ENCODE results near the gene BAG1.

BAG1 gene

GRCh38 chr9:33264473-33265177 lies at the start of gene BAG1, which contains the start of gene CHMP5:
TSS of gene BAG1 (minus strand) at chr9:33264708.
TSS of gene CHMP5 (plus strand) at chr9:33265049. CDS start at chr9:33265079, 30 bp downstream.
- peak; percentile 100 for DNase-seq

- no peak for DNase-seq
Measured at GRCh38 chr9:33311953-33312352, 47.4 kb upstream of the BAG1 start.

GRCh38 chr9:33310748-33311147 lies 46.2 kb upstream of the BAG1 start:
- no peak for DNase-seq

GRCh38 chr9:33309903-33310302 lies 45.4 kb upstream of the BAG1 start:
- DNase-seq: no peak

GRCh38 chr9:33307067-33307466 lies 42.6 kb upstream of the BAG1 start:
- DNase-seq: no peak

GRCh38 chr9:33306037-33306436 lies 41.5 kb upstream of the BAG1 start:
- no peak for DNase-seq

GRCh38 chr9:33304362-33304761 lies 39.9 kb upstream of the BAG1 start:
- DNase-seq: no peak

GRCh38 chr9:33300546-33300945 lies 36.0 kb upstream of the BAG1 start:
- DNase-seq: no peak

GRCh38 chr9:33297432-33297831 lies 32.9 kb upstream of the BAG1 start:
- no peak for DNase-seq

GRCh38 chr9:33295571-33295970 lies 31.1 kb upstream of the BAG1 start:
- DNase-seq: no peak

- DNase-seq: no peak
Measured at GRCh38 chr9:33294670-33295432, 30.3 kb upstream of the BAG1 start.

- no peak for DNase-seq
Measured at GRCh38 chr9:33293782-33294181, 29.3 kb upstream of the BAG1 start.

- DNase-seq: no peak
Measured at GRCh38 chr9:33291901-33292300, 27.4 kb upstream of the BAG1 start.

GRCh38 chr9:33291031-33291397 lies 26.5 kb upstream of the BAG1 start:
- DNase-seq: no peak

- peak; percentile 97 for DNase-seq
Measured at GRCh38 chr9:33290247-33291030, 25.9 kb upstream of the BAG1 start, which contains the start of gene NFX1. TSS of gene NFX1 (plus strand) at chr9:33290516. CDS start at chr9:33290573, 57 bp downstream.

GRCh38 chr9:33289936-33290246 lies 25.4 kb upstream of the BAG1 start:
- DNase-seq: no peak

- DNase-seq: no peak
Measured at GRCh38 chr9:33289496-33289895, 25.0 kb upstream of the BAG1 start.

GRCh38 chr9:33288828-33289483 lies 24.4 kb upstream of the BAG1 start:
- DNase-seq: no peak

- no peak for DNase-seq
Measured at GRCh38 chr9:33288235-33288634, 23.7 kb upstream of the BAG1 start.

GRCh38 chr9:33287087-33287490 lies 22.6 kb upstream of the BAG1 start:
- DNase-seq: peak; percentile 31

- no peak for DNase-seq
Measured at GRCh38 chr9:33285502-33285901, 21.0 kb upstream of the BAG1 start.

GRCh38 chr9:33277484-33277883 lies 13.0 kb upstream of the BAG1 start:
- no peak for DNase-seq

GRCh38 chr9:33273972-33274328 lies 9.4 kb upstream of the BAG1 start:
- DNase-seq: no peak

Data from activated T-cell treated with anti-CD3 and anti-CD28 coated beads for 4 hours (primary cell).